IgD-negative memory B cell (primary cell): ENCODE results near the gene C7orf25. TPM values are rescaled to one million over a fixed set of nuclear protein-coding genes. Genes with fewer than 3 reads are reported as not detected.
A peak's percentile ranks its signal among the peaks of the same experiment; 100 is the strongest.

Experiments used
- H3K27ac Mint-ChIP-seq, 3 donors: one replicate each; pipeline ENCODE4 v1.8.0; 2020 to 2022; ENCODE audit warnings: mild to moderate bottlenecking in 3 of 3, mixed read lengths in 3 of 3, moderate library complexity in 1 of 3
- H3K27me3 Mint-ChIP-seq: one replicate; pipeline ENCODE4 v1.8.0; 2021; ENCODE audit warnings: mixed read lengths
- H3K36me3 Mint-ChIP-seq: one replicate; pipeline ENCODE4 v1.8.0; 2020; ENCODE audit warnings: mild to moderate bottlenecking, mixed read lengths
- H3K4me1 Mint-ChIP-seq, 3 donors: one replicate each; pipeline ENCODE4 v1.8.0; 2020 to 2022; ENCODE audit warnings: mixed read lengths in 3 of 3, mild to moderate bottlenecking in 1 of 3
- H3K4me3 Mint-ChIP-seq, 4 donors: one replicate each; pipeline ENCODE4 v1.8.0; 2020 to 2022; ENCODE audit warnings: mild to moderate bottlenecking in 4 of 4, mixed read lengths in 4 of 4, moderate library complexity in 3 of 4
- H3K9me3 Mint-ChIP-seq, 3 donors: one replicate each; pipeline ENCODE4 v1.8.0; 2020 to 2021; ENCODE audit warnings: mixed read lengths in 3 of 3, mild to moderate bottlenecking in 1 of 3
- polyA plus RNA-seq: library from polyadenylated mRNA; unstranded; fragments of 300-500 nt; fragmentation: Illumina TruSeq; gene quantifications from one replicate; pipeline ENCODE4 v1.2.3, GENCODE V29; 2021

The C7orf25 gene
- polyA plus RNA-seq, 1 donor from 2014 or later: 3.1 TPM

- Mint-ChIP-seq H3K4me1 (peaks cover 0 to 2% (median 0%) of the 10 kb centered on the region in 3 donors), H3K27me3 (peaks cover 1% of the 10 kb centered on the region), H3K9me3 (no peaks in the 10 kb centered on the region), H3K27ac (no peak overlapping the region), H3K4me3 (no peak overlapping the region), H3K36me3 (no peaks in the 10 kb centered on the region)
Observed at GRCh38 chr7:42877862-42878261, 34.0 kb downstream of the C7orf25 start.

GRCh38 chr7:42876182-42877068 is 35.4 kb downstream of the C7orf25 start:
- no peaks in the 10 kb centered on the region for H3K36me3 Mint-ChIP-seq

GRCh38 chr7:42869131-42870020 is 42.5 kb downstream of the C7orf25 start:
- Mint-ChIP-seq H3K27ac (no peak overlapping the region), H3K4me3 (peak overlapping the region in 1 of 4 donors; percentile 41)

More at GRCh38 chr7:42876182-42877068, 35.4 kb downstream of the C7orf25 start:
- peaks cover 0 to 2% (median 0%) of the 10 kb centered on the region in 3 donors for H3K4me1 Mint-ChIP-seq
- H3K27ac Mint-ChIP-seq: no peak overlapping the region
- peak overlapping the region in 1 of 4 donors; percentile 72 for H3K4me3 Mint-ChIP-seq
- H3K27me3 Mint-ChIP-seq: peaks cover 1% of the 10 kb centered on the region
- no peaks in the 10 kb centered on the region for H3K9me3 Mint-ChIP-seq

GRCh38 chr7:42868480-42868879 is 43.4 kb downstream of the C7orf25 start:
- H3K27me3 Mint-ChIP-seq: peaks cover 17% of the 10 kb centered on the region
- H3K9me3 Mint-ChIP-seq: peaks cover 6 to 10% (median 7%) of the 10 kb centered on the region in 3 donors
- no peak overlapping the region for H3K4me3 Mint-ChIP-seq
- H3K27ac Mint-ChIP-seq: no peak overlapping the region
- peaks cover 4% of the 10 kb centered on the region for H3K36me3 Mint-ChIP-seq
- peaks cover 0 to 6% (median 3%) of the 10 kb centered on the region in 3 donors for H3K4me1 Mint-ChIP-seq

More at GRCh38 chr7:42869131-42870020, 42.5 kb downstream of the C7orf25 start:
- Mint-ChIP-seq H3K9me3 (peaks cover 2 to 6% (median 4%) of the 10 kb centered on the region in 3 donors), H3K36me3 (peaks cover 1% of the 10 kb centered on the region), H3K4me1 (peaks cover 0 to 6% (median 3%) of the 10 kb centered on the region in 3 donors), H3K27me3 (peaks cover 10% of the 10 kb centered on the region)

Other genes with a start within 250 kb of the C7orf25 start
- 168 TPM for gene PSMA2, start 20.1 kb upstream of the C7orf25 start, polyA plus RNA-seq
- 44.2 TPM for gene MRPL32, start 20.3 kb upstream of the C7orf25 start, polyA plus RNA-seq
- not detected for gene HECW1, start 200.6 kb upstream of the C7orf25 start, polyA plus RNA-seq